T-helper 22 cell (primary cell): ENCODE measurements around the gene URB1.
"Not testable (repeated sequence)": the region's sequence is repeated elsewhere in the genome, so short reads cannot be mapped to it uniquely, and the experiment has no call there.

ENCODE experiments used
- DNase-seq: peaks from one replicate; pipeline ENCODE4 v3.0.0-alpha.2; 2020; ENCODE audit warnings: low read depth

Gene URB1

GRCh38 chr21:32392880-32393676 is at the start of gene URB1:
Gene URB1, minus strand, starts transcription at chr21:32393012. Its CDS starts 102 bp downstream, at chr21:32392910.
- DNase-seq = peak; percentile 86

GRCh38 chr21:32437729-32438128 is 44.9 kb upstream of the URB1 start:
- DNase-seq = no peak

GRCh38 chr21:32432982-32433660 is 40.3 kb upstream of the URB1 start:
- DNase-seq = not testable (repeated sequence)

GRCh38 chr21:32427958-32428623 is 35.3 kb upstream of the URB1 start:
- DNase-seq = no peak

GRCh38 chr21:32426592-32427051 is 33.8 kb upstream of the URB1 start:
- no peak for DNase-seq

DNA sequence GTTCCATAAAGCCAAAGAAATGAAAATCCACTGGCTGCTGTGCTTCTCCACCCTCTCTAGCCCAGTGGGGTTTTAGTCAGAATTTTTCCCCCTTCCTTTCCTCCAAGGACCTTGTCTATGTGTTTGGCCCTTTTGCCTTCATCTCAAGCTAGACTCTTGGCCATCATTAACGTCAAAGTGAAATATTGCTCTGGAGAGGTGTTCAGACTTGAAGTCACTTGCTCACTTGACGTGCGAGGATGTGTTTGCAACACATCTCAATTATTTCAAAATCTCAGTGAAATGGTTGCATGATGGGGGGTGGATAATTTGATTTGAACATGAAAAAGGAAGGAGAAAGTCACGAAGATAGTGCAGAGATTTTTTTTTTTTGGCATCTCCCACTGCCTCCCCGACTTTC is 33.3 kb upstream of the URB1 start:
- DNase-seq = no peak

DNA sequence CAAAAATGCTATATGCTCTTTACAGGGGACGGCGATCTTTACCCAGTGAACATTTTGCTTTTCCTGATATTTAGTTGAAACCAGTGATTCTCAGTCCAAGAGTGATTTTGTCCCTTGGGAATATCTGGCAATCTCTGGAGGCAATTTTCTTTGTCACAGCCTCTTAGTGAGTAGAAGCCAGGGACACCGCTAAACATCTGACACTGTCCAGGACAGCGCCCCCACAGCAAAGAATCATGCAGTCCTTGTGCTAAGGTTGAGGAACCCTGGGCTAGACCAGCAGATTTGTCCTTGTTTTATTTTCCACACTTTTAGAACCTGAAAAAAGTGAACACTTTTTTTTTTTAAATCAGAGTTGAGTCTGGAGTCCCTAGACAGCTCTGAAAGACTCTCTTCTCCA is 32.8 kb upstream of the URB1 start:
- DNase-seq = no peak

GRCh38 chr21:32424674-32425073 is 31.9 kb upstream of the URB1 start:
- DNase-seq = no peak

DNA sequence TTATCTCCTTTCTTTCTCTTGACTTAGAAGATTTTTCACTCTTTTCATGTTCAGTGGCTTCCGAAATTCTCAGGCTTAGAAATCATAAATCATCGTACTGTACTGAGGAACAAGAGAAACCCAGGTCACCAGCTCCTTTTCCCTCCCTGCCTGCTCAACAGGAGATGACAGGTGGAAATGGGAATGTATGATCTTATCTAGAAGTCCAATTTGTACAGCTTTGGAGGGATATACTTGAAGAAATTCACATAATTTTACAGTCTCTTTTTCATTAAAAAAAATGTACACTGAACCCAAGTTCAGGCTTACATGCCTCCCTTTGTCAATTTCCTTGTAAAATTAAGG is 31.4 kb upstream of the URB1 start:
- DNase-seq = no peak

GRCh38 chr21:32423320-32424190 is 30.7 kb upstream of the URB1 start:
- no peak for DNase-seq

- DNase-seq = no peak
Observed at GRCh38 chr21:32422064-32422463, 29.3 kb upstream of the URB1 start.

- no peak for DNase-seq
Observed at GRCh38 chr21:32418146-32418545, 25.3 kb upstream of the URB1 start.

GRCh38 chr21:32415451-32416398 is 22.9 kb upstream of the URB1 start:
- DNase-seq = no peak

DNA sequence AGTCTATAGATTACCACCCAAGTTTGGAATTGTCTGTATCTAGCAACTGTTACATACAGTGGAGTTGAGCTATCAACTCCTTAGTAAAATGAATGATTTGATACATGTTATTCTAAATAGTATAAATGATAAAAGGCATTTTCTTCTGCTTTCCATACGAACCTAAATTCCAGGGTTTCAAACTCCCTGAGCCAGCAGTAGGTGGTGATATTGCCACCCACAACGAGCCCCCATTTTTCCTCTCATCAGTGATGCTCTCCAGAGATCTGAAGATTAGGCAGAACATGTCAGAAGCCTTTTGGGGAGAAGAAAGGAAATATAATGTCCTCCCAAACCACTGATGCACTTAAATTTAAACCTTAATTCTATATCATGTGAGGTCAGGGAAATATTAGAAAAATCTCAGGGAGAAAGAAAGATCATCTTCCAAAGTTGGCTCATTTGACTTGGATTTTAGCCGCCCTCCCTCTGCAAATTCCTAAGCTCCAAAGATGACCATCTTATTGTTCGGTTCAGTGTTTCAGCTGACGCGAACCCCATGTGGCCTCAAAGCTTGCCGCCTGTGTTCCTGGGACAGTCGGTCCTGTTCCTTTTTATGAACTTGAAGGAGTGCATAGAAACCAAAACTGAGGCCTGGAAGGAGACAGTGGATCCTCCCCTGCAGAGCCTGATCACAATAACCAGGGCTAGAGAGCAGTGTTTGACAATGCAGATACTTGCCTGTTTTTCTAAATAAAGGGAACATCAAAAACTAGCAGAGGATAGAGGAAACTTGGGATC is 22.0 kb upstream of the URB1 start:
- DNase-seq = no peak

- no peak for DNase-seq
Observed at GRCh38 chr21:32413697-32414578, 21.1 kb upstream of the URB1 start.

GRCh38 chr21:32413015-32413504 is 20.2 kb upstream of the URB1 start:
- no peak for DNase-seq

- peak; percentile 69 for DNase-seq
Observed at GRCh38 chr21:32412162-32413014, 19.6 kb upstream of the URB1 start, which contains the start of gene EVA1C. Gene EVA1C, plus strand, starts transcription at chr21:32412706. Its CDS starts 148 bp downstream, at chr21:32412854.
